Measurements from ENCODE around the gene SMCO3. TPM values are rescaled to one million over a fixed set of nuclear protein-coding genes. Genes with fewer than 3 reads are reported as not detected.

SMCO3 gene
- total RNA-seq, 1 donor from 2014 or later: 1.4 TPM

Other genes with a start within 250 kb of the SMCO3 start
- 0.38 and 1.0 TPM in 2 replicates for gene PLBD1, start 246.3 kb downstream of the SMCO3 start, total RNA-seq
- gene GUCY2C, start 117.6 kb downstream of the SMCO3 start, total RNA-seq: not detected in 2 replicates
- 12.0 and 14.6 TPM in 2 replicates for gene WBP11, start 10.7 kb downstream of the SMCO3 start, total RNA-seq
- 0.63 and 0.77 TPM in 2 replicates for gene C12orf60, start 10.5 kb downstream of the SMCO3 start, total RNA-seq
- 74.8 and 91.9 TPM in 2 replicates for gene ART4, start 29.3 kb upstream of the SMCO3 start, total RNA-seq
- gene MGP, start 71.7 kb upstream of the SMCO3 start, total RNA-seq: 149 and 328 TPM in 2 replicates
- gene ERP27, start 124.4 kb upstream of the SMCO3 start, total RNA-seq: 0.13 TPM in 1 of 2 replicates, not detected in the other
- 39.8 and 69.4 TPM in 2 replicates for gene ARHGDIB, start 147.4 kb upstream of the SMCO3 start, total RNA-seq
- gene PDE6H, start 158.9 kb upstream of the SMCO3 start, total RNA-seq: not detected in 2 replicates

Data from dermis microvascular lymphatic vessel endothelial cell (primary cell).